ENCODE results near the gene THAP11. TPM values are rescaled to one million over a fixed set of nuclear protein-coding genes. Genes with fewer than 3 reads are reported as not detected.
A peak's percentile ranks its signal among the peaks of the same experiment; 100 is the strongest.

THAP11 gene
- polyA plus RNA-seq, 2 of the 4 experiments (the other 2 are of a cell fraction) = 30.9 to 33.2 TPM

GRCh38 chr16:67885545-67885944, 43.4 kb downstream of the THAP11 start:
- Histone ChIP-seq H3K4me2 (no peak overlapping the region), H3K27ac (peak overlapping the region in 1 of 2 experiments; percentile 58; a peak in 4 of 6 replicates), H3K9me3 (no peaks in the 10 kb centered on the region), H3K4me1 (peaks cover 9% of the 10 kb centered on the region; the same call in 1 of the 3 replicates), H3K4me3 (no peak overlapping the region)
- no peak for DNase-seq (ENCODE audit: low read depth in 1 of 2, low spot score in 1 of 2)
- no peak for FAIRE-seq
- ChIA-PET CTCF (interaction anchor here (0.9 to 17.4 kb wide), 10 partner anchors 11 to 365 kb away, joined by 3 to 370 read pairs (median 4); partner anchors contain the start of genes CTRL, EDC4 and PSMB10), POLR2A (no interaction called here)
- TF ChIP-seq, protein P1, sequence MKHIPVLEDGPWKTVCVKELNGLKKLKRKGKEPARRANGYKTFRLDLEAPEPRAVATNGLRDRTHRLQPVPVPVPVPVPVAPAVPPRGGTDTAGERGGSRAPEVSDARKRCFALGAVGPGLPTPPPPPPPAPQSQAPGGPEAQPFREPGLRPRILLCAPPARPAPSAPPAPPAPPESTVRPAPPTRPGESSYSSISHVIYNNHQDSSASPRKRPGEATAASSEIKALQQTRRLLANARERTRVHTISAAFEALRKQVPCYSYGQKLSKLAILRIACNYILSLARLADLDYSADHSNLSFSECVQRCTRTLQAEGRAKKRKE (CRISPR knock-in tag; IDR thresholded peaks at IDR 0.05; ENCODE audit: low read depth) = no peak
- TF ChIP-seq HOXB5 (CRISPR knock-in tag; IDR thresholded peaks at IDR 0.05) (no peak), RNF2 (IDR thresholded peaks at IDR 0.05; ENCODE audit: borderline replicate concordance, low read depth) (no peak), BHLHE40 (IDR thresholded peaks at IDR 0.05; ENCODE audit: low read depth, low read length) (no peak), NPAS2 (CRISPR knock-in tag; IDR thresholded peaks at IDR 0.05; ENCODE audit: borderline replicate concordance) (no peak), ZSCAN20 (CRISPR knock-in tag; IDR thresholded peaks at IDR 0.05) (no peak), RFX5 (IDR thresholded peaks at IDR 0.05) (no peak), NFE2L2 (conservative IDR thresholded peaks at IDR 0.05; ENCODE audit: low read length) (no peak), TP53 (CRISPR knock-in tag; IDR thresholded peaks at IDR 0.05) (no peak), ESRRA (IDR thresholded peaks at IDR 0.05; ENCODE audit: borderline replicate concordance, low read length) (no peak), KDM1A (IDR thresholded peaks at IDR 0.05; ENCODE audit: low read depth) (no peak)
- 94% methylated on average over 10 of the region's 12 CpGs for WGBS (ENCODE audit: missing lambda C conversion rate)
- ATAC-seq = no peak

- no peaks in the 10 kb centered on the region for H3K9me3 ChIP-seq
- WGBS (ENCODE audit: missing lambda C conversion rate) = 95% methylated on average over 19 of the region's 19 CpGs
- DNase-seq (ENCODE audit: low read depth in 1 of 2, low spot score in 1 of 2) (no peak), ATAC-seq (no peak), FAIRE-seq (no peak)
- no peak overlapping the region for H3K4me2 ChIP-seq
- POLR2A ChIA-PET = no interaction called here
- H3K4me3 ChIP-seq = no peak overlapping the region
- TF ChIP-seq RNF2 (IDR thresholded peaks at IDR 0.05; ENCODE audit: borderline replicate concordance, low read depth) (no peak), ZFP36 (IDR thresholded peaks at IDR 0.05; ENCODE audit: borderline replicate concordance, partially characterized antibody) (no peak), ZC3H11A (IDR thresholded peaks at IDR 0.05) (no peak), RFX5 (IDR thresholded peaks at IDR 0.05) (no peak), CBX8 (IDR thresholded peaks at IDR 0.05) (no peak)
- TF ChIP-seq, protein P2, sequence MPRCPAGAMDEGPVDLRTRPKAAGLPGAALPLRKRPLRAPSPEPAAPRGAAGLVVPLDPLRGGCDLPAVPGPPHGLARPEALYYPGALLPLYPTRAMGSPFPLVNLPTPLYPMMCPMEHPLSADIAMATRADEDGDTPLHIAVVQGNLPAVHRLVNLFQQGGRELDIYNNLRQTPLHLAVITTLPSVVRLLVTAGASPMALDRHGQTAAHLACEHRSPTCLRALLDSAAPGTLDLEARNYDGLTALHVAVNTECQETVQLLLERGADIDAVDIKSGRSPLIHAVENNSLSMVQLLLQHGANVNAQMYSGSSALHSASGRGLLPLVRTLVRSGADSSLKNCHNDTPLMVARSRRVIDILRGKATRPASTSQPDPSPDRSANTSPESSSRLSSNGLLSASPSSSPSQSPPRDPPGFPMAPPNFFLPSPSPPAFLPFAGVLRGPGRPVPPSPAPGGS (IDR thresholded peaks at IDR 0.05) = no peak
- H3K27ac ChIP-seq = no peak overlapping the region
- H3K4me1 ChIP-seq = peaks cover 9% of the 10 kb centered on the region; the same call in 1 of the 3 replicates
- CTCF ChIA-PET = interaction anchor here (0.8 to 17.4 kb wide), 11 partner anchors 11 to 365 kb away, joined by 3 to 370 read pairs (median 4); partner anchors contain the start of genes CTRL, EDC4 and PSMB10
These were observed 43.9 kb downstream of the THAP11 start for GRCh38 chr16:67885976-67886375.

DNA sequence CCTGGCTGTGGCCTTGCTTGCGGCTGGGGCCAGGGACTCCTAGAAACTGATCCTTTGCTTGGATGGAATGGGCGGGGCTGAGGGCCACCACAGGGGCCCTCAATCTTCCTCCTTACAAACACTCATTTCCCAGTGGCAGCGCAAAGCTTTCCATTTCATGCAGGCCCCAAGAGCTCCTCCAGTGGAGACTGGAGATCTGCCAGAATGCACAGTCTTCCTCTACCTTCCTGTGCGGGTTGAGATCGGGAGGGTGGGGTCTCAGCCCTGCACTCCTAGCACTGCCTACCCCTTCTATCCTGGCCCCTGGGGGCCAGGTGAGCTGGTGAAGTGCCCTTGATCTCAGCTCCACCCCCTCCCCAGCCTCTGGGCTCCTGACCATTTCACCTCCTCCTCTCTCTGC, 44.3 kb downstream of the THAP11 start:
- Histone ChIP-seq H3K27ac (no peak overlapping the region), H3K4me3 (no peak overlapping the region), H3K4me2 (no peak overlapping the region), H3K9me3 (no peaks in the 10 kb centered on the region), H3K4me1 (peaks cover 9% of the 10 kb centered on the region; the same call in 1 of the 3 replicates)
- POLR2A ChIA-PET = no interaction called here
- CTCF ChIA-PET = interaction anchor here (0.8 to 17.4 kb wide), 11 partner anchors 12 to 366 kb away, joined by 3 to 370 read pairs (median 4); partner anchors contain the start of genes CTRL, EDC4 and PSMB10
- ATAC-seq = no peak
- DNase-seq (ENCODE audit: low read depth in 1 of 2, low spot score in 1 of 2) = no peak
- no peak for FAIRE-seq
- TF ChIP-seq PHF8 (IDR thresholded peaks at IDR 0.05; ENCODE audit: borderline replicate concordance, low read depth) (no peak), EHF (CRISPR knock-in tag; IDR thresholded peaks at IDR 0.05) (no peak), HOXA7 (CRISPR knock-in tag; IDR thresholded peaks at IDR 0.05) (no peak), FOSB (CRISPR knock-in tag; IDR thresholded peaks at IDR 0.05) (no peak), ESRRA (IDR thresholded peaks at IDR 0.05; ENCODE audit: borderline replicate concordance, low read length) (no peak), JUN (IDR thresholded peaks at IDR 0.05) (no peak), FOSL2 (IDR thresholded peaks at IDR 0.05) (no peak), FOSL2 (CRISPR knock-in tag; IDR thresholded peaks at IDR 0.05) (no peak), USF2 (IDR thresholded peaks at IDR 0.05) (no peak), POLR2AphosphoS2 (conservative IDR thresholded peaks at IDR 0.05; ENCODE audit: low read length) (no peak), ZSCAN20 (CRISPR knock-in tag; IDR thresholded peaks at IDR 0.05) (no peak), GATA3 (IDR thresholded peaks at IDR 0.05; ENCODE audit: borderline replicate concordance) (no peak)
- TF ChIP-seq, protein P3, sequence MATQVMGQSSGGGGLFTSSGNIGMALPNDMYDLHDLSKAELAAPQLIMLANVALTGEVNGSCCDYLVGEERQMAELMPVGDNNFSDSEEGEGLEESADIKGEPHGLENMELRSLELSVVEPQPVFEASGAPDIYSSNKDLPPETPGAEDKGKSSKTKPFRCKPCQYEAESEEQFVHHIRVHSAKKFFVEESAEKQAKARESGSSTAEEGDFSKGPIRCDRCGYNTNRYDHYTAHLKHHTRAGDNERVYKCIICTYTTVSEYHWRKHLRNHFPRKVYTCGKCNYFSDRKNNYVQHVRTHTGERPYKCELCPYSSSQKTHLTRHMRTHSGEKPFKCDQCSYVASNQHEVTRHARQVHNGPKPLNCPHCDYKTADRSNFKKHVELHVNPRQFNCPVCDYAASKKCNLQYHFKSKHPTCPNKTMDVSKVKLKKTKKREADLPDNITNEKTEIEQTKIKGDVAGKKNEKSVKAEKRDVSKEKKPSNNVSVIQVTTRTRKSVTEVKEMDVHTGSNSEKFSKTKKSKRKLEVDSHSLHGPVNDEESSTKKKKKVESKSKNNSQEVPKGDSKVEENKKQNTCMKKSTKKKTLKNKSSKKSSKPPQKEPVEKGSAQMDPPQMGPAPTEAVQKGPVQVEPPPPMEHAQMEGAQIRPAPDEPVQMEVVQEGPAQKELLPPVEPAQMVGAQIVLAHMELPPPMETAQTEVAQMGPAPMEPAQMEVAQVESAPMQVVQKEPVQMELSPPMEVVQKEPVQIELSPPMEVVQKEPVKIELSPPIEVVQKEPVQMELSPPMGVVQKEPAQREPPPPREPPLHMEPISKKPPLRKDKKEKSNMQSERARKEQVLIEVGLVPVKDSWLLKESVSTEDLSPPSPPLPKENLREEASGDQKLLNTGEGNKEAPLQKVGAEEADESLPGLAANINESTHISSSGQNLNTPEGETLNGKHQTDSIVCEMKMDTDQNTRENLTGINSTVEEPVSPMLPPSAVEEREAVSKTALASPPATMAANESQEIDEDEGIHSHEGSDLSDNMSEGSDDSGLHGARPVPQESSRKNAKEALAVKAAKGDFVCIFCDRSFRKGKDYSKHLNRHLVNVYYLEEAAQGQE (IDR thresholded peaks at IDR 0.05) = no peak
- WGBS (ENCODE audit: missing lambda C conversion rate) = 95% methylated on average over 5 of the region's 5 CpGs

Data from A549 (cell line).